Testis (tissue), 2 donors: ENCODE data around the gene TCHHL1.

Experiments used
- POLR2A ChIP-seq: fragments of 450-650 bp; IDR thresholded peaks from one replicate; pipeline ENCODE4 v1.6.1; 2017; ENCODE audit warnings: antibody characterized with exemption, mild to moderate bottlenecking, moderate library complexity
- TF ChIP-seq, protein P1 (sequence below), 3 experiments: fragments of 450-650 bp in 2 of 3; fragments of 200-600 bp in 1 of 3; sonication (generic) in 1 of 3; IDR thresholded peaks; one replicate each; pipeline ENCODE4 v1.5.1; 2016 to 2019; ENCODE audit warnings: antibody characterized with exemption in 3 of 3, mild to moderate bottlenecking in 2 of 3, moderate library complexity in 1 of 3

- TF ChIP-seq, protein P1, sequence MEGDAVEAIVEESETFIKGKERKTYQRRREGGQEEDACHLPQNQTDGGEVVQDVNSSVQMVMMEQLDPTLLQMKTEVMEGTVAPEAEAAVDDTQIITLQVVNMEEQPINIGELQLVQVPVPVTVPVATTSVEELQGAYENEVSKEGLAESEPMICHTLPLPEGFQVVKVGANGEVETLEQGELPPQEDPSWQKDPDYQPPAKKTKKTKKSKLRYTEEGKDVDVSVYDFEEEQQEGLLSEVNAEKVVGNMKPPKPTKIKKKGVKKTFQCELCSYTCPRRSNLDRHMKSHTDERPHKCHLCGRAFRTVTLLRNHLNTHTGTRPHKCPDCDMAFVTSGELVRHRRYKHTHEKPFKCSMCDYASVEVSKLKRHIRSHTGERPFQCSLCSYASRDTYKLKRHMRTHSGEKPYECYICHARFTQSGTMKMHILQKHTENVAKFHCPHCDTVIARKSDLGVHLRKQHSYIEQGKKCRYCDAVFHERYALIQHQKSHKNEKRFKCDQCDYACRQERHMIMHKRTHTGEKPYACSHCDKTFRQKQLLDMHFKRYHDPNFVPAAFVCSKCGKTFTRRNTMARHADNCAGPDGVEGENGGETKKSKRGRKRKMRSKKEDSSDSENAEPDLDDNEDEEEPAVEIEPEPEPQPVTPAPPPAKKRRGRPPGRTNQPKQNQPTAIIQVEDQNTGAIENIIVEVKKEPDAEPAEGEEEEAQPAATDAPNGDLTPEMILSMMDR (IDR thresholded peaks at IDR 0.05): no peak
- TF ChIP-seq POLR2A: no peak
Measured at GRCh38 chr1:152125834-152126443, 37.1 kb upstream of the TCHHL1 start.
